Keratinocyte (primary cell): ENCODE results near the gene PEMT.

ENCODE experiments used
- CTCF ChIP-seq, 3 experiments: IDR thresholded peaks in 1 of 3; conservative IDR thresholded peaks in 1 of 3; optimal IDR thresholded peaks in 1 of 3; 2 replicates in 2 of 3; 3 replicates in 1 of 3; pipeline versions ENCODE3 to v1.5.1; 2011; ENCODE audit warnings: low read length in 3 of 3, mild to moderate bottlenecking in 3 of 3, moderate library complexity in 2 of 3, control low read depth in 1 of 3, inconsistent platforms in 1 of 3; ENCODE audit not compliant: insufficient read depth in 2 of 3; ENCODE audit errors: extremely low read depth in 1 of 3
- EZH2 ChIP-seq: IDR thresholded peaks from one replicate; pipeline ENCODE4 v1.6.1; 2012; ENCODE audit warnings: inconsistent platforms, mild to moderate bottlenecking, low read length, moderate library complexity

GRCh38 chr17:17511881-17512858 is 79.3 kb downstream of the PEMT start:
- no peak for TF ChIP-seq CTCF (optimal IDR thresholded peaks at IDR 0.05 in 1 of 3, IDR thresholded peaks at IDR 0.05 in 1 of 3, conservative IDR thresholded peaks at IDR 0.05 in 1 of 3; ENCODE audit: extremely low read depth in 1 of 3, insufficient read depth in 2 of 3, low read length in 3 of 3)
- TF ChIP-seq EZH2: no peak
